ENCODE data around the gene ASS1.

Gene ASS1

GRCh38 chr9:130501639-130502038 is 56.9 kb downstream of the ASS1 start:
- no peak for DNase-seq

GRCh38 chr9:130508218-130508617 is 63.5 kb downstream of the ASS1 start:
- no peak for DNase-seq

GRCh38 chr9:130512199-130512598 is 67.4 kb downstream of the ASS1 start:
- DNase-seq = no peak

- DNase-seq = no peak
These were observed 68.3 kb downstream of the ASS1 start for GRCh38 chr9:130513078-130513477.

GRCh38 chr9:130518233-130518632 is 73.5 kb downstream of the ASS1 start:
- no peak for DNase-seq

GRCh38 chr9:130518943-130519799 is 74.4 kb downstream of the ASS1 start:
- no peak for DNase-seq

GRCh38 chr9:130519927-130520326 is 75.2 kb downstream of the ASS1 start:
- DNase-seq = no peak

- DNase-seq = no peak
These were observed 77.0 kb downstream of the ASS1 start for GRCh38 chr9:130521715-130522114.

- no peak for DNase-seq
These were observed 77.6 kb downstream of the ASS1 start for GRCh38 chr9:130522233-130522808.

- DNase-seq = no peak
These were observed 79.2 kb downstream of the ASS1 start for GRCh38 chr9:130523921-130524320.

- DNase-seq = no peak
These were observed 81.6 kb downstream of the ASS1 start for GRCh38 chr9:130526193-130526853.

GRCh38 chr9:130526854-130527650 is 82.3 kb downstream of the ASS1 start:
- no peak for DNase-seq

- no peak for DNase-seq
These were observed 83.0 kb downstream of the ASS1 start for GRCh38 chr9:130527651-130528310.

GRCh38 chr9:130528674-130529073 is 83.9 kb downstream of the ASS1 start:
- no peak for DNase-seq

GRCh38 chr9:130530938-130531337 is 86.2 kb downstream of the ASS1 start:
- DNase-seq = no peak

GRCh38 chr9:130531670-130532069 is 86.9 kb downstream of the ASS1 start:
- no peak for DNase-seq

GRCh38 chr9:130532426-130533080 is 87.8 kb downstream of the ASS1 start:
- no peak for DNase-seq

- DNase-seq = no peak
These were observed 91.2 kb downstream of the ASS1 start for GRCh38 chr9:130535818-130536521.

GRCh38 chr9:130536701-130537107 is 91.9 kb downstream of the ASS1 start:
- DNase-seq = no peak

GRCh38 chr9:130537346-130538050 is 92.7 kb downstream of the ASS1 start:
- no peak for DNase-seq

Measured in RPMI8226 (cell line).